Fibroblast of villous mesenchyme (primary cell): Measurements from ENCODE around the gene MGAT5. TPM values are rescaled to one million over a fixed set of nuclear protein-coding genes. Genes with fewer than 3 reads are reported as not detected.

Source experiments
- DNase-seq: peaks from one replicate; pipeline ENCODE4 v3.0.0-alpha.2; 2010; ENCODE audit warnings: low read depth
- H3K4me3 ChIP-seq: 2 replicates; pipeline ENCODE4 v1.5.1; 2011; ENCODE audit warnings: low read depth, mild to moderate bottlenecking, low read length
- CTCF ChIP-seq: IDR thresholded peaks from 2 replicates; pipeline ENCODE4 v1.5.1; 2012; ENCODE audit warnings: low read depth, mild to moderate bottlenecking, low read length; ENCODE audit not compliant: insufficient read depth
- total RNA-seq: library from RNA; depleted of rRNA; stranded (reverse); fragments of >200 nt; gene quantifications from 2 replicates; pipeline ENCODE4 v1.2.3, GENCODE V29; 2012

Gene MGAT5
- total RNA-seq, 1 donor, result 109 TPM

- no peak for DNase-seq
- TF ChIP-seq CTCF, result no peak
- no peak overlapping the region for H3K4me3 ChIP-seq
Observed at GRCh38 chr2:134257965-134258683, 4.3 kb downstream of the MGAT5 start.

GRCh38 chr2:134258684-134259388, 5.0 kb downstream of the MGAT5 start:
- H3K4me3 ChIP-seq, result no peak overlapping the region
- DNase-seq, result no peak
- TF ChIP-seq CTCF, result no peak

GRCh38 chr2:134259571-134259970, 5.7 kb downstream of the MGAT5 start:
- no peak for TF ChIP-seq CTCF
- no peak for DNase-seq

GRCh38 chr2:134259994-134260393, 6.1 kb downstream of the MGAT5 start:
- TF ChIP-seq CTCF, result no peak
- DNase-seq, result no peak
- no peak overlapping the region for H3K4me3 ChIP-seq

More at GRCh38 chr2:134259571-134259970, 5.7 kb downstream of the MGAT5 start:
- H3K4me3 ChIP-seq, result no peak overlapping the region

- no peak for TF ChIP-seq CTCF
- peak; percentile 88 for DNase-seq
- H3K4me3 ChIP-seq, result no peak overlapping the region
Observed at GRCh38 chr2:134260713-134261112, 6.8 kb downstream of the MGAT5 start.

GRCh38 chr2:134261398-134262131, 7.7 kb downstream of the MGAT5 start:
- no peak for TF ChIP-seq CTCF
- peak; percentile 45 for DNase-seq

More at GRCh38 chr2:134261398-134262131, 7.7 kb downstream of the MGAT5 start:
- no peak overlapping the region for H3K4me3 ChIP-seq
